Measurements from ENCODE around the gene IL32. TPM values are rescaled to one million over a fixed set of nuclear protein-coding genes. Genes with fewer than 3 reads are reported as not detected.
"Not testable (repeated sequence)": the region's sequence is repeated elsewhere in the genome, so short reads cannot be mapped to it uniquely, and the experiment has no call there.

IL32 gene
- total RNA-seq, 2 experiments from 2014 or later: 378 to 383 TPM

- ATAC-seq (ENCODE audit: poor library complexity) (no peak), DNase-seq (no peak)
- H3K4me1 Mint-ChIP-seq (ENCODE audit: low read depth): peaks cover 91% of the 10 kb centered on the region
- intact Hi-C loops (cut with DNase I, micrococcal nuclease): no loop called here
- no peaks in the 10 kb centered on the region for H3K27me3 Mint-ChIP-seq
- peaks cover 20% of the 10 kb centered on the region for H3K36me3 Mint-ChIP-seq (ENCODE audit: low read depth)
- Histone ChIP-seq H3K4me1 (ENCODE audit: insufficient read depth, low read length) (peaks cover 99% of the 10 kb centered on the region), H3K9me3 (ENCODE audit: control insufficient read depth in 1 of 2, insufficient read depth in 1 of 2, low read length in 2 of 2) (no peaks in the 10 kb centered on the region), H3K4me3 (ENCODE audit: low read length) (peak overlapping the region; percentile 20), H3K27me3 (ENCODE audit: control insufficient read depth in 1 of 2, insufficient read depth in 2 of 2, low read length in 2 of 2) (no peaks in the 10 kb centered on the region), H3K27ac (ENCODE audit: low read depth in 1 of 2, low read length in 2 of 2) (peak overlapping the region in 1 of 2 donors; percentile 50), H3K36me3 (ENCODE audit: insufficient read depth, low read length) (peaks cover 16% of the 10 kb centered on the region)
- H3K27ac Mint-ChIP-seq: peak overlapping the region; percentile 95
- CTCF ChIA-PET: no interaction called here
- TF ChIP-seq, protein P1, sequence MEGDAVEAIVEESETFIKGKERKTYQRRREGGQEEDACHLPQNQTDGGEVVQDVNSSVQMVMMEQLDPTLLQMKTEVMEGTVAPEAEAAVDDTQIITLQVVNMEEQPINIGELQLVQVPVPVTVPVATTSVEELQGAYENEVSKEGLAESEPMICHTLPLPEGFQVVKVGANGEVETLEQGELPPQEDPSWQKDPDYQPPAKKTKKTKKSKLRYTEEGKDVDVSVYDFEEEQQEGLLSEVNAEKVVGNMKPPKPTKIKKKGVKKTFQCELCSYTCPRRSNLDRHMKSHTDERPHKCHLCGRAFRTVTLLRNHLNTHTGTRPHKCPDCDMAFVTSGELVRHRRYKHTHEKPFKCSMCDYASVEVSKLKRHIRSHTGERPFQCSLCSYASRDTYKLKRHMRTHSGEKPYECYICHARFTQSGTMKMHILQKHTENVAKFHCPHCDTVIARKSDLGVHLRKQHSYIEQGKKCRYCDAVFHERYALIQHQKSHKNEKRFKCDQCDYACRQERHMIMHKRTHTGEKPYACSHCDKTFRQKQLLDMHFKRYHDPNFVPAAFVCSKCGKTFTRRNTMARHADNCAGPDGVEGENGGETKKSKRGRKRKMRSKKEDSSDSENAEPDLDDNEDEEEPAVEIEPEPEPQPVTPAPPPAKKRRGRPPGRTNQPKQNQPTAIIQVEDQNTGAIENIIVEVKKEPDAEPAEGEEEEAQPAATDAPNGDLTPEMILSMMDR (IDR thresholded peaks at IDR 0.05): no peak
- no peaks in the 10 kb centered on the region for H3K9me3 Mint-ChIP-seq
- POLR2A ChIA-PET: interaction anchor here (1.0 to 5.9 kb wide), 5 partner anchors 8 to 55 kb away, joined by 3 to 137 read pairs (median 58); partner anchors contain the start of genes IL32 and ZSCAN10
- peak overlapping the region; percentile 47 for H3K4me3 Mint-ChIP-seq
Observed at GRCh38 chr16:3073448-3073847, 8.0 kb downstream of the IL32 start.

DNA sequence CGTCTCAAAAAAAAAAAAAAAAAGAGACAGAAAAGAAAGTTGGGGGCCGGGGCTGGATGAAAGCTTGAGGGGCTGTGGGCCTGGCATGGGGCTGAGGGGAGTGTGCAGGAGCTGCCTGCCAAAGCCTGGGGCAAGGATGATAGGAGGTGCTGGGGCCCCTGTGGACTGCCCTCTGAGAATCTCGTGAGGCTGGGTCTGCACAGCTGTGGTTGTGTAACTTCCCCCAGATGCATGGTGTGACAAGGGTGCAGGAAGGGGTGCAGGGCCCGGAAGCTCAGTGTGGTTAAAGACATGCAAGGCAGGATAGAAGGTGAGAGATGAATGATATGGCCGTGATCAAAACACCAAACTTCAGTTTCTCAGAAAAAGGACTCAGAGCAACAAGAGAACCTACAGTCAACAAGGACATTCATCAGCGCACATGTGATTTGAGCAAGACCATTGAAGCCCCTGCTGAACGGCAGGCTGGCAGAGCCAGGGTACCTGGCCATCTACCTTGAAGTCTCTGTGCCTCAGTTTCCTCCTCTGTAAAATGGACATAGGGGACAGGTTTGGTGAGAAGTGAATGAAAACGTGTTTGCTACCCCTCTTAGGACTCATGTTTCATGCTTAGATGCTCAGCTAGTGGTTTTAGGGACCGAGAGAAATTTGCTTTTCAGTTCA, 9.6 kb downstream of the IL32 start:
- ChIA-PET CTCF (interaction anchor here (0.9 to 4.7 kb wide), 3 partner anchors 16 to 54 kb away, joined by 3 to 24 read pairs (median 4); no protein-coding TSS in a partner anchor), POLR2A (interaction anchor here (0.7 to 5.9 kb wide), 23 partner anchors 9 to 363 kb away, joined by 3 to 137 read pairs (median 8); partner anchors contain the start of genes FLYWCH2, IL32, ZNF213 and ZNF263)
- peak overlapping the region; percentile 77 for H3K4me3 Mint-ChIP-seq
- Histone ChIP-seq H3K9me3 (ENCODE audit: control insufficient read depth in 1 of 2, insufficient read depth in 1 of 2, low read length in 2 of 2) (peaks cover 0 to 2% of the 10 kb centered on the region in 2 experiments), H3K27ac (ENCODE audit: low read depth in 1 of 2, low read length in 2 of 2) (peak overlapping the region; percentile 80 to 86), H3K27me3 (ENCODE audit: control insufficient read depth in 1 of 2, insufficient read depth in 2 of 2, low read length in 2 of 2) (no peaks in the 10 kb centered on the region), H3K36me3 (ENCODE audit: insufficient read depth, low read length) (peaks cover 1% of the 10 kb centered on the region), H3K4me1 (ENCODE audit: insufficient read depth, low read length) (peaks cover 96% of the 10 kb centered on the region), H3K4me3 (ENCODE audit: low read length) (peak overlapping the region; percentile 34)
- intact Hi-C loops (cut with DNase I, micrococcal nuclease): no loop called here
- peak; percentile 89 for ATAC-seq (ENCODE audit: poor library complexity)
- no peaks in the 10 kb centered on the region for H3K27me3 Mint-ChIP-seq
- peak overlapping the region; percentile 95 for H3K27ac Mint-ChIP-seq
- peaks cover 4% of the 10 kb centered on the region for H3K36me3 Mint-ChIP-seq (ENCODE audit: low read depth)
- no peaks in the 10 kb centered on the region for H3K9me3 Mint-ChIP-seq
- TF ChIP-seq, protein P1 (IDR thresholded peaks at IDR 0.05): no peak
- peaks cover 93% of the 10 kb centered on the region for H3K4me1 Mint-ChIP-seq (ENCODE audit: low read depth)
- peak; percentile 58 to 95 (median 82) for DNase-seq

DNA sequence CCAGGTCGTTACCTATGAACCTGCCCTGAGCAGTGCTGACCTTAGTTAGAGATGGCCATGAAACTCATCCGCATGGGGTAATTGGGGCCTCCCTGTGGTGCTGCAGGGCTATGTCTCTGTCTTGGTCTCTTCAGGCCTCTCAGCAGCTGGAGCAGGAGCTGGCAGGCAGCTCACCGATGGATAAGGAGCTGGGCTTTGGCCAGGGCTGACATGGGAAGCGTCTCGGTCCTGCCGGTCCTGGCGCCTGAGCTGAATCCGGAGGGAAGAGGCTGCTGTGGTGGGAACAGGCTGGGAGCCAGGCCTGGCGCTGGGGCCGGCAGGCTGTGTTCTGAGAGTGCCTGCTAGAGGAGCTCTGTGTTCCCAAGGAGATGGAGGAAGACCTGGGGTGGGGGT, 10.1 kb downstream of the IL32 start:
- Mint-ChIP-seq H3K4me1 (ENCODE audit: low read depth) (peaks cover 92% of the 10 kb centered on the region), H3K27ac (peak overlapping the region; percentile 95), H3K36me3 (ENCODE audit: low read depth) (no peaks in the 10 kb centered on the region), H3K9me3 (no peaks in the 10 kb centered on the region), H3K4me3 (peak overlapping the region; percentile 77), H3K27me3 (no peaks in the 10 kb centered on the region)
- H3K4me1 ChIP-seq (ENCODE audit: insufficient read depth, low read length): peaks cover 95% of the 10 kb centered on the region
- no peaks in the 10 kb centered on the region for H3K36me3 ChIP-seq (ENCODE audit: insufficient read depth, low read length)
- H3K4me3 ChIP-seq (ENCODE audit: low read length): peak overlapping the region; percentile 34
- ChIA-PET CTCF (interaction anchor here (1.0 to 4.7 kb wide), 3 partner anchors 10 to 54 kb away, joined by 3 to 24 read pairs (median 4); partner anchors contain the start of gene IL32), POLR2A (interaction anchor here (0.6 to 5.9 kb wide), 19 partner anchors 10 to 208 kb away, joined by 3 to 137 read pairs (median 13); partner anchors contain the start of genes FLYWCH2, IL32, ZNF213 and ZNF263)
- H3K27ac ChIP-seq (ENCODE audit: low read depth in 1 of 2, low read length in 2 of 2): peak overlapping the region; percentile 80 to 86
- intact Hi-C loops (cut with DNase I, micrococcal nuclease): no loop called here
- ATAC-seq (ENCODE audit: poor library complexity): peak; percentile 21
- H3K27me3 ChIP-seq (ENCODE audit: control insufficient read depth in 1 of 2, insufficient read depth in 2 of 2, low read length in 2 of 2): no peaks in the 10 kb centered on the region
- TF ChIP-seq, protein P1 (IDR thresholded peaks at IDR 0.05): no peak
- H3K9me3 ChIP-seq (ENCODE audit: control insufficient read depth in 1 of 2, insufficient read depth in 1 of 2, low read length in 2 of 2): peaks cover 0 to 3% of the 10 kb centered on the region in 2 experiments
- peak in 2 of 14 experiments; percentile 56 to 60 for DNase-seq

DNA sequence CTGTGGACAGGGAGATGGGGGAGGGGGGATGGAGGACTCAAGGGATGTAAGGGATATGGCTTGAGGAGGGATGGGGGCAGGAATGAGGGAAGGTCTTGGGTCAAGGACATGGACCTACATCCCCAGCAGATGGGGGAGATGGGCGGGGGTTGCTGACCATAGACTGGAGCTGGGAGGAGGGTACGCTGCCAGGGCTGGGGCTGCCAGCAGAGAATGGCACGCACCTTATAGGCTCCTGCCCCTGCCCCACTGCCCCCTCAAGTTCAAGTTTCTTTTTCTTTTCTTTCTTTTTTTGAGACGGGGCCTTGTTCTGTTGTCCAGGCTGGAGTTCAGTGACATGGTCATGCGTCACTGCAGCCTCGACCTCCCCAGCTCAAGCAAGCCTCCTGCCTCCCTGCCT, 10.5 kb downstream of the IL32 start:
- H3K36me3 Mint-ChIP-seq (ENCODE audit: low read depth); H3K9me3 ChIP-seq (ENCODE audit: control insufficient read depth in 1 of 2, insufficient read depth in 1 of 2, low read length in 2 of 2); H3K9me3 Mint-ChIP-seq; H3K27me3 Mint-ChIP-seq; H3K36me3 ChIP-seq (ENCODE audit: insufficient read depth, low read length); ATAC-seq (ENCODE audit: poor library complexity); H3K27me3 ChIP-seq (ENCODE audit: control insufficient read depth in 1 of 2, insufficient read depth in 2 of 2, low read length in 2 of 2): not testable (repeated sequence)
- peaks cover 92% of the 10 kb centered on the region for H3K4me1 Mint-ChIP-seq (ENCODE audit: low read depth)
- POLR2A ChIA-PET: interaction anchor here (0.6 to 5.9 kb wide), 17 partner anchors 11 to 207 kb away, joined by 3 to 137 read pairs (median 13); partner anchors contain the start of genes IL32, ZNF213, ZNF263 and ZSCAN10
- DNase-seq: peak in 1 of 14 experiments; percentile 21
- H3K4me1 ChIP-seq (ENCODE audit: insufficient read depth, low read length): peaks cover 95% of the 10 kb centered on the region
- peak overlapping the region; percentile 80 to 86 for H3K27ac ChIP-seq (ENCODE audit: low read depth in 1 of 2, low read length in 2 of 2)
- peak overlapping the region; percentile 95 for H3K27ac Mint-ChIP-seq
- intact Hi-C loops (cut with DNase I, micrococcal nuclease): loop anchor here in 1 of 2 experiments (2.0 kb wide), 1 partner anchor 23 kb away; the partner anchor contains the start of gene ZSCAN10
- peak overlapping the region; percentile 34 for H3K4me3 ChIP-seq (ENCODE audit: low read length)
- peak overlapping the region; percentile 80 for H3K4me3 Mint-ChIP-seq
- CTCF ChIA-PET: interaction anchor here (1.0 to 4.7 kb wide), 5 partner anchors 11 to 72 kb away, joined by 3 to 24 read pairs (median 4); partner anchors contain the start of gene IL32
